Tibial nerve (tissue), 4 donors: ENCODE results near the gene INAFM1. TPM values are rescaled to one million over a fixed set of nuclear protein-coding genes. Genes with fewer than 3 reads are reported as not detected.

Experiments
- DNase-seq, 2 donors: peaks; one replicate each; pipeline ENCODE4 v3.0.0-alpha.2; 2019; ENCODE audit warnings: low spot score in 2 of 2
- H3K27ac ChIP-seq, 4 donors: fragments of 200-600 bp; sonication (generic) in 3 of 4; one replicate each; pipeline ENCODE4 v1.5.1; 2017 to 2019; ENCODE audit warnings: mild to moderate bottlenecking in 1 of 4
- H3K27me3 ChIP-seq, 2 donors: fragments of 200-600 bp; sonication (generic) in 1 of 2; one replicate each; pipeline versions ENCODE4 v1.5.1 to v1.6.0; 2017 to 2019
- H3K36me3 ChIP-seq, 3 donors: fragments of 200-600 bp; sonication (generic); one replicate each; pipeline ENCODE4 v1.5.1; 2018 to 2019
- H3K4me1 ChIP-seq, 4 donors: fragments of 200-600 bp; sonication (generic) in 3 of 4; one replicate each; pipeline ENCODE4 v1.5.1; 2017 to 2019
- H3K4me3 ChIP-seq, 4 donors: fragments of 200-600 bp; sonication (generic) in 3 of 4; one replicate each; pipeline ENCODE4 v1.5.1; 2017 to 2019; ENCODE audit warnings: mild to moderate bottlenecking in 1 of 4, moderate library complexity in 1 of 4
- H3K9me3 ChIP-seq, 4 donors: fragments of 200-600 bp; sonication (generic) in 3 of 4; one replicate each; pipeline ENCODE4 v1.5.1; 2017 to 2019
- EP300 ChIP-seq, 2 donors: sonication (generic); formaldehyde crosslinking; IDR thresholded peaks; one replicate each; pipeline ENCODE4 v1.6.1; 2017; ENCODE audit warnings: antibody characterized with exemption in 2 of 2, mild to moderate bottlenecking in 1 of 2
- POLR2A ChIP-seq, 2 donors: fragments of 450-650 bp; IDR thresholded peaks; one replicate each; pipeline ENCODE4 v1.6.1; 2017; ENCODE audit warnings: antibody characterized with exemption in 2 of 2, mild to moderate bottlenecking in 2 of 2, moderate library complexity in 2 of 2
- WGBS, 2 donors: methylation state at CpG; one replicate each; pipeline ENCODE4 v1.1.5; 2018; 5-methylcytosine and 5-hydroxymethylcytosine counted together
- total RNA-seq, 4 donors: library from RNA; depleted of rRNA; stranded (reverse); fragments of >200 nt; gene quantifications; one replicate each; pipeline ENCODE4 v1.1.0, GENCODE V29; 2016
- TF ChIP-seq, protein P1 (sequence below), 5 experiments: fragments of 200-600 bp in 3 of 5; fragments of 450-650 bp in 2 of 5; sonication (generic) in 3 of 5; IDR thresholded peaks; one replicate each; pipeline ENCODE4 v1.5.1; 2016 to 2019; ENCODE audit warnings: antibody characterized with exemption in 5 of 5, mild to moderate bottlenecking in 3 of 5, moderate library complexity in 2 of 5

Gene INAFM1
- total RNA-seq, 4 donors from 2014 or later = 9.6 to 33.9 (median 25.4) TPM

DNA sequence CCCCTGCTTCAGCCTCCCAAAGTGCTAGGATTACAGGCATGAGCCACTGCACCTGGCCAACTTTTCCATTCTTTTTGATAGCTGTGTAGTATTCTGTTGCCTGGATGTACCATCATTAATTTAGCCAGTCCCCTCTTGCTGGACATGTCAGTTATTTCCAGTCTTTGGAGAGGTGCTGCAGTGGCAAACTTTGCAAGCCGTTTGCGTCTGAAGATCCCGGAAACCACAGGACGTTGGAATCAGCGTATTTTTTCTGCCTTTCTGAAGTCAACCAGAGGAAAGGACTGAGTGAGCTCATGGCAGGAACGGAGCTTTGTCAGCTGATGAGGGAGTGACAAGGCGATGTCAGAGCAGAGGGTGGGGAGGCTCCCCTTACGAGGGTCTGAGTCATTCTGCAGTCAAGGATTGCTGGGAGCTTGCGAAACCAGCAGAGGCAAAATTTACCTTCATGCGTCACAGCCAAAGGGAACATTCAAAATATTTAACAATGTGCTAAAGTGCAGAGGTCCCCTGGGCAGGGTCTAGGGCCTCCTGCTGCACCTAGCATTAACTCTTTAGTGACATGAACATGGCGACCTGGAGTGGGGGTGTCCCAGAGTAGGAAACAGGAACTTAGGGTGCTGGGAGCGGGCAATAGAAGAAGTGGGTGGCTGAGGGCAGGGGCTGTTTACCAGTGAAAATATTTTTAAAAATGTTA is 40.6 kb downstream of the INAFM1 start:
- peaks cover 0 to 11% of the 10 kb centered on the region in 2 donors for H3K27me3 ChIP-seq
- H3K4me3 ChIP-seq = no peak overlapping the region
- 38 to 43% methylated on average over 12 of the region's 12 CpGs for WGBS, 2 donors
- no peaks in the 10 kb centered on the region for H3K9me3 ChIP-seq
- peak overlapping the region in 2 of 4 donors; percentile 57 to 61 for H3K27ac ChIP-seq
- no peaks in the 10 kb centered on the region for H3K36me3 ChIP-seq
- TF ChIP-seq, protein P1, sequence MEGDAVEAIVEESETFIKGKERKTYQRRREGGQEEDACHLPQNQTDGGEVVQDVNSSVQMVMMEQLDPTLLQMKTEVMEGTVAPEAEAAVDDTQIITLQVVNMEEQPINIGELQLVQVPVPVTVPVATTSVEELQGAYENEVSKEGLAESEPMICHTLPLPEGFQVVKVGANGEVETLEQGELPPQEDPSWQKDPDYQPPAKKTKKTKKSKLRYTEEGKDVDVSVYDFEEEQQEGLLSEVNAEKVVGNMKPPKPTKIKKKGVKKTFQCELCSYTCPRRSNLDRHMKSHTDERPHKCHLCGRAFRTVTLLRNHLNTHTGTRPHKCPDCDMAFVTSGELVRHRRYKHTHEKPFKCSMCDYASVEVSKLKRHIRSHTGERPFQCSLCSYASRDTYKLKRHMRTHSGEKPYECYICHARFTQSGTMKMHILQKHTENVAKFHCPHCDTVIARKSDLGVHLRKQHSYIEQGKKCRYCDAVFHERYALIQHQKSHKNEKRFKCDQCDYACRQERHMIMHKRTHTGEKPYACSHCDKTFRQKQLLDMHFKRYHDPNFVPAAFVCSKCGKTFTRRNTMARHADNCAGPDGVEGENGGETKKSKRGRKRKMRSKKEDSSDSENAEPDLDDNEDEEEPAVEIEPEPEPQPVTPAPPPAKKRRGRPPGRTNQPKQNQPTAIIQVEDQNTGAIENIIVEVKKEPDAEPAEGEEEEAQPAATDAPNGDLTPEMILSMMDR (IDR thresholded peaks at IDR 0.05) = no peak
- TF ChIP-seq EP300 (IDR thresholded peaks at IDR 0.05) = peak; percentile 90 to 97
- no peak for TF ChIP-seq POLR2A (IDR thresholded peaks at IDR 0.05)
- peak in 1 of 2 donors; percentile 65 for DNase-seq
- no peaks in the 10 kb centered on the region for H3K4me1 ChIP-seq

DNA sequence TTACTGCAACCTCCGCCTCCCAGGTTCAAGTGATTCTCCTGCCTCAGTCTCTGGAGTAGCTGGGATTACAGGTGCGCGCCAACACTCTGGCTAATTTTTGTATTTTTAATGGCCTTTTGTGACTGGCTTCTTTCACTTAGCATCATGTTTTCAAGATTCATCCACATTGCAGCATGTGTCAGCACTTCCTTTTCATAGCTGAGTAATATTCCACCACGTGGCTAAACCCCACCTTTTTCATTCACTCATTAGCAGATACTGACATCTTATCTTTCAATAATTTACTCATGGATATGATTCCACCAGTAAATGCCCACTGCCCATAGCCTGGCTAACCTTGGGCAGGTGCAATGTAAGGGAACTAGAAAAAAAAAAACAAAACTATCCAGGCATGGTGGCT is 41.8 kb downstream of the INAFM1 start:
- Histone ChIP-seq H3K27ac (peak overlapping the region in 2 of 4 donors; percentile 1 to 49), H3K4me1 (no peaks in the 10 kb centered on the region)
- 87 to 89% methylated on average over 4 of the region's 4 CpGs for WGBS, 2 donors

DNA sequence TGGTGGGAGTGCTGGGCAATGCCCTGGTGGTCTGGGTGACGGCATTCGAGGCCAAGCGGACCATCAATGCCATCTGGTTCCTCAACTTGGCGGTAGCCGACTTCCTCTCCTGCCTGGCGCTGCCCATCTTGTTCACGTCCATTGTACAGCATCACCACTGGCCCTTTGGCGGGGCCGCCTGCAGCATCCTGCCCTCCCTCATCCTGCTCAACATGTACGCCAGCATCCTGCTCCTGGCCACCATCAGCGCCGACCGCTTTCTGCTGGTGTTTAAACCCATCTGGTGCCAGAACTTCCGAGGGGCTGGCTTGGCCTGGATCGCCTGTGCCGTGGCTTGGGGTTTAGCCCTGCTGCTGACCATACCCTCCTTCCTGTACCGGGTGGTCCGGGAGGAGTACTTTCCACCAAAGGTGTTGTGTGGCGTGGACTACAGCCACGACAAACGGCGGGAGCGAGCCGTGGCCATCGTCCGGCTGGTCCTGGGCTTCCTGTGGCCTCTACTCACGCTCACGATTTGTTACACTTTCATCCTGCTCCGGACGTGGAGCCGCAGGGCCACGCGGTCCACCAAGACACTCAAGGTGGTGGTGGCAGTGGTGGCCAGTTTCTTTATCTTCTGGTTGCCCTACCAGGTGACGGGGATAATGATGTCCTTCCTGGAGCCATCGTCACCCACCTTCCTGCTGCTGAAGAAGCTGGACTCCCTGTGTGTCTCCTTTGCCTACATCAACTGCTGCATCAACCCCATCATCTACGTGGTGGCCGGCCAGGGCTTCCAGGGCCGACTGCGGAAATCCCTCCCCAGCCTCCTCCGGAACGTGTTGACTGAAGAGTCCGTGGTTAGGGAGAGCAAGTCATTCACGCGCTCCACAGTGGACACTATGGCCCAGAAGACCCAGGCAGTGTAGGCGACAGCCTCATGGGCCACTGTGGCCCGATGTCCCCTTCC is 45.5 kb downstream of the INAFM1 start:
- WGBS, 2 donors = 91 to 94% methylated on average over 46 of the region's 46 CpGs
- H3K9me3 ChIP-seq = peaks cover 0 to 6% (median 0%) of the 10 kb centered on the region in 4 donors
- no peak for TF ChIP-seq POLR2A (IDR thresholded peaks at IDR 0.05)
- TF ChIP-seq EP300 (IDR thresholded peaks at IDR 0.05) = no peak
- TF ChIP-seq, protein P1 (IDR thresholded peaks at IDR 0.05) = no peak
- no peak for DNase-seq
- H3K36me3 ChIP-seq = no peaks in the 10 kb centered on the region
- peaks cover 0 to 19% of the 10 kb centered on the region in 2 donors for H3K27me3 ChIP-seq
- H3K4me3 ChIP-seq = no peak overlapping the region
- H3K27ac ChIP-seq = no peak overlapping the region
- no peaks in the 10 kb centered on the region for H3K4me1 ChIP-seq

More for the DNA sequence above, 41.8 kb downstream of the INAFM1 start:
- peaks cover 0 to 4% (median 0%) of the 10 kb centered on the region in 4 donors for H3K9me3 ChIP-seq
- DNase-seq = no peak
- H3K36me3 ChIP-seq = no peaks in the 10 kb centered on the region
- H3K27me3 ChIP-seq = peaks cover 0 to 11% of the 10 kb centered on the region in 2 donors
- TF ChIP-seq EP300 (IDR thresholded peaks at IDR 0.05) = no peak
- no peak for TF ChIP-seq POLR2A (IDR thresholded peaks at IDR 0.05)
- TF ChIP-seq, protein P1 (IDR thresholded peaks at IDR 0.05) = no peak
- no peak overlapping the region for H3K4me3 ChIP-seq

DNA sequence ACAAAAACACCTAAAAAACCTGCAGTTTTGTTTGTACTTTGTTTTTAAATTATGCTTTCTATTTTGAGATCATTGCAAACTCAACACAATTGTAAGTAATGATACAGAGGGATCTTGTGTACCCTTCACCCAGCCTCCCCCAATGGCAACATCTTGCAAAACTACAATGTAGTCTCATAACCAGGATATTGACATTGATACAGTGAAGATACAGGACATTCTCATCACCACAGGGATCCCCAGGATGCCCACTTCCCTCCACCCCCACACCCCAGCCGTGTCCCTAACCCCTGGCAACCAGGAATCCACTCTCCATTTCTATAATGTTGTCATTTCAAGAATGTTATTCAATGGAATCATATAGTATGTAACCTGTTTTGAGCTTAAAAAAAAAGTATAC is 46.9 kb downstream of the INAFM1 start:
- Histone ChIP-seq H3K4me1 (no peaks in the 10 kb centered on the region), H3K27ac (peak overlapping the region in 1 of 4 donors; percentile 41), H3K27me3 (peaks cover 0 to 23% of the 10 kb centered on the region in 2 donors), H3K9me3 (peaks cover 0 to 6% (median 0%) of the 10 kb centered on the region in 4 donors), H3K36me3 (no peaks in the 10 kb centered on the region), H3K4me3 (peak overlapping the region in 1 of 4 donors; percentile 10)
- 83 to 90% methylated on average over 1 of the region's 1 CpG for WGBS, 2 donors
- DNase-seq = no peak
- no peak for TF ChIP-seq POLR2A (IDR thresholded peaks at IDR 0.05)
- TF ChIP-seq EP300 (IDR thresholded peaks at IDR 0.05) = no peak
- TF ChIP-seq, protein P1 (IDR thresholded peaks at IDR 0.05) = no peak
